ENCODE measurements around the gene POU2F2.

Gene POU2F2

GRCh38 chr19:42065511-42065910 lies 66.7 kb downstream of the POU2F2 start:
- H3K27ac ChIP-seq: no peak overlapping the region
- TF ChIP-seq CTCF (IDR thresholded peaks at IDR 0.05): no peak
- H3K4me1 ChIP-seq (ENCODE audit: control insufficient read depth in 1 of 2, insufficient read depth in 1 of 2, low read depth in 1 of 2, low read length in 1 of 2): peaks cover 10 to 17% of the 10 kb centered on the region in 2 experiments
- H3K27me3 ChIP-seq: peaks cover 27% of the 10 kb centered on the region
- H3K36me3 ChIP-seq: no peaks in the 10 kb centered on the region
- H3K4me3 ChIP-seq (ENCODE audit: low read depth in 1 of 2, low read length in 1 of 2): no peak overlapping the region
- no peaks in the 10 kb centered on the region for H3K9me3 ChIP-seq

- H3K4me3 ChIP-seq (ENCODE audit: low read depth in 1 of 2, low read length in 1 of 2): no peak overlapping the region
- no peaks in the 10 kb centered on the region for H3K9me3 ChIP-seq
- peaks cover 24% of the 10 kb centered on the region for H3K27me3 ChIP-seq
- no peak for TF ChIP-seq CTCF (IDR thresholded peaks at IDR 0.05)
- H3K4me1 ChIP-seq (ENCODE audit: control insufficient read depth in 1 of 2, insufficient read depth in 1 of 2, low read depth in 1 of 2, low read length in 1 of 2): peaks cover 5 to 13% of the 10 kb centered on the region in 2 experiments
- H3K27ac ChIP-seq: no peak overlapping the region
- no peaks in the 10 kb centered on the region for H3K36me3 ChIP-seq
Measured at GRCh38 chr19:42065051-42065450, 67.2 kb downstream of the POU2F2 start.

- Histone ChIP-seq H3K4me1 (ENCODE audit: control insufficient read depth in 1 of 2, insufficient read depth in 1 of 2, low read depth in 1 of 2, low read length in 1 of 2) (peaks cover 0 to 7% of the 10 kb centered on the region in 2 experiments), H3K27ac (no peak overlapping the region), H3K4me3 (ENCODE audit: low read depth in 1 of 2, low read length in 1 of 2) (no peak overlapping the region), H3K27me3 (peaks cover 18% of the 10 kb centered on the region), H3K9me3 (no peaks in the 10 kb centered on the region), H3K36me3 (no peaks in the 10 kb centered on the region)
- TF ChIP-seq CTCF (IDR thresholded peaks at IDR 0.05): no peak
Measured at GRCh38 chr19:42064432-42064831, 67.8 kb downstream of the POU2F2 start.

GRCh38 chr19:42062381-42062780 lies 69.9 kb downstream of the POU2F2 start:
- H3K27me3 ChIP-seq: no peaks in the 10 kb centered on the region
- H3K4me1 ChIP-seq (ENCODE audit: control insufficient read depth in 1 of 2, insufficient read depth in 1 of 2, low read depth in 1 of 2, low read length in 1 of 2): no peaks in the 10 kb centered on the region
- H3K27ac ChIP-seq: no peak overlapping the region
- no peaks in the 10 kb centered on the region for H3K9me3 ChIP-seq
- peaks cover 5% of the 10 kb centered on the region for H3K36me3 ChIP-seq
- no peak overlapping the region for H3K4me3 ChIP-seq (ENCODE audit: low read depth in 1 of 2, low read length in 1 of 2)
- no peak for TF ChIP-seq CTCF (IDR thresholded peaks at IDR 0.05)

GRCh38 chr19:42060117-42060516 lies 72.1 kb downstream of the POU2F2 start:
- Histone ChIP-seq H3K27me3 (no peaks in the 10 kb centered on the region), H3K27ac (no peak overlapping the region), H3K4me3 (ENCODE audit: low read depth in 1 of 2, low read length in 1 of 2) (no peak overlapping the region), H3K36me3 (peaks cover 5% of the 10 kb centered on the region), H3K9me3 (no peaks in the 10 kb centered on the region), H3K4me1 (ENCODE audit: control insufficient read depth in 1 of 2, insufficient read depth in 1 of 2, low read depth in 1 of 2, low read length in 1 of 2) (no peaks in the 10 kb centered on the region)
- no peak for TF ChIP-seq CTCF (IDR thresholded peaks at IDR 0.05)

- H3K4me1 ChIP-seq (ENCODE audit: control insufficient read depth in 1 of 2, insufficient read depth in 1 of 2, low read depth in 1 of 2, low read length in 1 of 2): no peaks in the 10 kb centered on the region
- H3K4me3 ChIP-seq (ENCODE audit: low read depth in 1 of 2, low read length in 1 of 2): no peak overlapping the region
- H3K27ac ChIP-seq: no peak overlapping the region
- no peaks in the 10 kb centered on the region for H3K9me3 ChIP-seq
- no peak for TF ChIP-seq CTCF (IDR thresholded peaks at IDR 0.05)
- H3K27me3 ChIP-seq: no peaks in the 10 kb centered on the region
- peaks cover 5% of the 10 kb centered on the region for H3K36me3 ChIP-seq
Measured at GRCh38 chr19:42059196-42059595, 73.0 kb downstream of the POU2F2 start.

Data from neutrophil (primary cell).